ENCODE measurements around the gene NUDT13.

The NUDT13 gene

GRCh38 chr10:73095481-73096021 lies 14.7 kb upstream of the NUDT13 start:
- Histone ChIP-seq H3K4me3 (replicated peaks; ENCODE audit: low read depth, low read length) (peak overlapping the region; percentile 92), H3K36me3 (ENCODE audit: control insufficient read depth, insufficient read depth, low read length) (peaks cover 1% of the 10 kb centered on the region), H3K27me3 (replicated peaks; ENCODE audit: control insufficient read depth, insufficient read depth, low read length) (no peaks in the 10 kb centered on the region)
- peak; percentile 24 for DNase-seq (ENCODE audit: extremely low read depth, insufficient read length)
- no peak for TF ChIP-seq CTCF (IDR thresholded peaks at IDR 0.05; ENCODE audit: insufficient read depth, low read length, poor library complexity, severe bottlenecking)

- Histone ChIP-seq H3K36me3 (ENCODE audit: control insufficient read depth, insufficient read depth, low read length) (peaks cover 1% of the 10 kb centered on the region), H3K4me3 (replicated peaks; ENCODE audit: low read depth, low read length) (peak overlapping the region; percentile 92), H3K27me3 (replicated peaks; ENCODE audit: control insufficient read depth, insufficient read depth, low read length) (no peaks in the 10 kb centered on the region)
- TF ChIP-seq CTCF (IDR thresholded peaks at IDR 0.05; ENCODE audit: insufficient read depth, low read length, poor library complexity, severe bottlenecking) = no peak
- peak; percentile 82 for DNase-seq (ENCODE audit: extremely low read depth, insufficient read length)
Measured at GRCh38 chr10:73096041-73096448, 14.2 kb upstream of the NUDT13 start.

GRCh38 chr10:73096449-73097304 lies 13.6 kb upstream of the NUDT13 start, which contains the start of gene P4HA1:
TSS of gene P4HA1 (minus strand) at chr10:73096866. CDS start at chr10:73074883, 21,983 bp downstream.
- Histone ChIP-seq H3K4me3 (replicated peaks; ENCODE audit: low read depth, low read length) (peak within 1 kb of the TSS; percentile 92), H3K36me3 (ENCODE audit: control insufficient read depth, insufficient read depth, low read length) (peaks cover 1% of the 10 kb centered on the region), H3K27me3 (replicated peaks; ENCODE audit: control insufficient read depth, insufficient read depth, low read length) (no peaks in the 10 kb centered on the region)
- peak; percentile 100 for DNase-seq (ENCODE audit: extremely low read depth, insufficient read length)
- peak; percentile 89 for TF ChIP-seq CTCF (IDR thresholded peaks at IDR 0.05; ENCODE audit: insufficient read depth, low read length, poor library complexity, severe bottlenecking)

GRCh38 chr10:73097305-73097670 lies 13.0 kb upstream of the NUDT13 start:
- no peak for DNase-seq (ENCODE audit: extremely low read depth, insufficient read length)
- H3K36me3 ChIP-seq (ENCODE audit: control insufficient read depth, insufficient read depth, low read length) = peaks cover 1% of the 10 kb centered on the region
- peak overlapping the region; percentile 43 for H3K4me3 ChIP-seq (replicated peaks; ENCODE audit: low read depth, low read length)
- H3K27me3 ChIP-seq (replicated peaks; ENCODE audit: control insufficient read depth, insufficient read depth, low read length) = no peaks in the 10 kb centered on the region
- no peak for TF ChIP-seq CTCF (IDR thresholded peaks at IDR 0.05; ENCODE audit: insufficient read depth, low read length, poor library complexity, severe bottlenecking)

GRCh38 chr10:73099141-73099540 lies 11.1 kb upstream of the NUDT13 start:
- no peak overlapping the region for H3K4me3 ChIP-seq (replicated peaks; ENCODE audit: low read depth, low read length)
- no peak for TF ChIP-seq CTCF (IDR thresholded peaks at IDR 0.05; ENCODE audit: insufficient read depth, low read length, poor library complexity, severe bottlenecking)
- no peaks in the 10 kb centered on the region for H3K27me3 ChIP-seq (replicated peaks; ENCODE audit: control insufficient read depth, insufficient read depth, low read length)
- DNase-seq (ENCODE audit: extremely low read depth, insufficient read length) = no peak
- H3K36me3 ChIP-seq (ENCODE audit: control insufficient read depth, insufficient read depth, low read length) = peaks cover 1% of the 10 kb centered on the region
